SHP77 treated with DMSO at 0.1 percent for 48 hours (cell line): ENCODE measurements around the gene TBC1D21.

ENCODE experiments used
- DNase-seq: peaks from one replicate; lab custom pipeline; 2025; lab: John Stamatoyannopoulos, UW

The TBC1D21 gene

GRCh38 chr15:73862276-73862675 lies 11.1 kb upstream of the TBC1D21 start:
- no peak for DNase-seq

DNA sequence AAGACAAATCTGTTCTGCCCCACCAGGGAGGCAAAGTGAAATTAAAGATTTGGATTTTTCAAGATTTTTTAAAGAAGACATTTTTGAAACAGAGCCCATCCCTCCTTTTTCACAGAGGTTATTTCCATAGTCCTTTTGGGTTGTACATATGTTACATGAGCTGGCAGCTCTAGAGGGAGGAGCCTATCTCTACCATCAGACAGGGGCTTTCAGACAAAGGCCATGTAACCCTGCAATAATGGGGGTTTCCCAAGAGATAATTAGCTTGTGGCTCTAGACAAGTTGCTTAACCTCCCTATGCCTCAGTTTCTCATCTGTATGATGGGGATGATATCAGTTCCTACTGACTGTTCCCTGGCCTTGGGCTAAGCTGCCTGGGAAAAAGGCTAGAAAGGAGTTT lies 8.0 kb upstream of the TBC1D21 start:
- DNase-seq: no peak

GRCh38 chr15:73865904-73866303 lies 7.5 kb upstream of the TBC1D21 start:
- no peak for DNase-seq

DNA sequence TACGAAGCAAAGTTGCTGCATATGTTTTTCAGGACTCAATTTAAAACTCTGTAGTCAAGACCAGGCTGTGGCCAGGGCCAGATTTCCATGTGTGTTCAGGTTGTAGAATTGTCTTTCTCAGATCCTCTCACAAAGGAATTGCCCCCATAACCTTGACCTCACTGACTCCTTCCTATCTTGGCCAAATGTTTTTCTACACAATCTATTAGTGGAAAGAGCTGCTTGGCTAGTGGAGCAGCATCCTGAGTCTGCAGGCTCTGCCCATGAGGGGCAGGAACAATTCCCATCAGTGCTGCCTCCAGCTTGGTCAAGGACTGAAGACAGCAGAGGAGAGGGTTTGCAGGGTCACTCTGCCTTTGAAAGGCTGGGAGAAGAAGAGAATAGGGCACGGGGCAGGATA lies 6.9 kb upstream of the TBC1D21 start:
- DNase-seq: no peak

GRCh38 chr15:73866881-73867410 lies 6.4 kb upstream of the TBC1D21 start:
- no peak for DNase-seq

DNA sequence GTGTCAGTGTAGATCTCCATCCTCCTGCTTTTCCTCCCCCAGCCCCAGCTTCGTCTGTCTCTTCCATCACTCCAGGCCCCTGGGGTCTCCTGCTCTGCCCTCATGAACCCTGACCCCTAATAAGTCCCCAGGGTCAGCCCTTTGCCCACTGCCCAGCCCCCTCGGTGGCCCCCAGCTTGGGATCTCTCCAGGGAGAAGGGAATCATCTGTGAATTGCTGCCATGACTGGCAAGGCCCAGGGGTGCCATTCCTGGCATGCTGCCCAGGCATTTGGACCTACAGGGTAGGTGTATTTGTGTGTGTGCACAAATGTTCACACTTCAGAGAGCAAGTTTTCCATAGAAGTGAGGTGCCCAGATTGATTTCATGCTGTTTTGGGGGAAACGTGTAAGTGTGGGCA lies 5.9 kb upstream of the TBC1D21 start:
- no peak for DNase-seq

DNA sequence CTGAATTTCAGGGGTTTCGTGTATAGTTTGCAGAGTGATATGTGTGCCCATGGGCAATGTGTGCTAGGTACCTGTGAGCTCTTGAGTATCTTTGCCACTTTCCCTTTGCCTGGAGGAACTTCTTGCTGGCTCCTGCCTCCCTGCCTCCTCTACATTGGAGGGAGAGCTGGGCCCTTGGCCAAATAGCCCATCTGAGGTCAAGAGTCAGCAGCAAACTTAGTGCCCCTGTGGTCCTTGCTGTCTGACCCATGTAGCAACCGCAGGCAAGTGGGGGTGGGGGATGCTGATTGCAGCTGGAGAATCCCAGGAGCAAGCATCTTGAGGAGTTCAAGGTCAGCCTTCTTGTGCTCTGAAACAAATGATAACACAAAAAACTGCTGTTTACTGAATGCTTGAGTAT lies 5.4 kb upstream of the TBC1D21 start:
- DNase-seq: no peak

DNA sequence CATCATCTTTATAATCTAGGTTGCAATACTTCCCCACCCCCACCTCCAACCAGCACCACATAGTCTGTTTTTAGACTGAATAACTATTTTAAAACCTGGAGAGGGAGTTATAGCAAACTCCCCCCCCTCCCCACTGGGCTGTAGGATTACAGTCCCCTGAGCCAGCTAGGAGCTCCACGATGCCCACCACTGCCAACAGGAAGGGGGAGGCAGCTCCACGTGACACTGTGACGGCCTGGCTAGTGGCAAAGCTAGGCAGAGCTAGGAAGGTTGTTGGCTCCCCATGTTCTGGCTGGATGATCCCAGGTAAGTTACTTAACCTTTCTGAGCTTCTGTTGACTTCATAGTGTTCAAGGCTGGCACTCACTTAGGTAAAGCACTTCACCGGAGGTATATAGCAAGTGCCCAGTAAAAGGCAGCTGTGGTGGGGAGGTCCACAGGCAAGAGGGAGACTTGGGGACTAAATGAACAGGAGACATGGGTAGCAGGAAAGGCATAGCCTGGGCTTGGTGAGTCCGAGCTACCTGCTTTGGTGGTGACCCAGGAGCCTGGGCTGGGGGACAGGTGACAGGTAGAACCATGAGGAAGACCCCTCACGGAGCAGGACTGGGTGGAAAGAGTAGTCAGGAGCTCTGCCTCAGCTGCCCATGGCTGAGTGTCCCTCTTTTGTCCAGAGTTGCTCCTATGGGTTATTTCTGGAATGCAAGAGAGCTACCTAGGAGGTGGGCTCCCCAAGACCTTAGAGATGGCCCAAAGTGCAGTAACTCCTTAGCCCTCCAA lies 4.0 kb upstream of the TBC1D21 start:
- DNase-seq: no peak

GRCh38 chr15:73870700-73871408 lies 2.5 kb upstream of the TBC1D21 start:
- DNase-seq: no peak

DNA sequence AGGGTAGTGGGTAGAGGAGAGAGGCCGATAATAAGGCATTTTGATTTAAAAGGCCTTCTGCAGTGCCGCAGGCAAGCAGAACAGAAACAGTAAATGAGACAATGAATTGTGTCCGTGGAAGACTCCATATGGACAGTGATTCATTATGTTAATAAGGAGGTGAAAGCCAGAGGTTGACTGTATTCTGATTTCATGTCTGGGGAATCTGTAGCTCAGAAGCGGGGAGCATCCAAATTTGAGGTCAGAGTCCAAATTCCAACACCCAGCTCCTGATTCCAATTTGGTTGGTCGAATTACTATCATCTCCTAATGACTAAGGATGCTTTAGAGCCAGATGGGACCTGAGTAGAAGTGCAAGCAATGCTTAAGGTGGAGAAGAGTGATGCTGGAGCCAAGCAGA lies 1.0 kb upstream of the TBC1D21 start:
- DNase-seq: no peak

GRCh38 chr15:73873889-73874511 lies 636 bp downstream of the TBC1D21 start:
- peak; percentile 33 for DNase-seq

- no peak for DNase-seq
These were observed 6.1 kb downstream of the TBC1D21 start for GRCh38 chr15:73879426-73879825.

GRCh38 chr15:73881579-73882320 lies 8.4 kb downstream of the TBC1D21 start:
- DNase-seq: no peak

DNA sequence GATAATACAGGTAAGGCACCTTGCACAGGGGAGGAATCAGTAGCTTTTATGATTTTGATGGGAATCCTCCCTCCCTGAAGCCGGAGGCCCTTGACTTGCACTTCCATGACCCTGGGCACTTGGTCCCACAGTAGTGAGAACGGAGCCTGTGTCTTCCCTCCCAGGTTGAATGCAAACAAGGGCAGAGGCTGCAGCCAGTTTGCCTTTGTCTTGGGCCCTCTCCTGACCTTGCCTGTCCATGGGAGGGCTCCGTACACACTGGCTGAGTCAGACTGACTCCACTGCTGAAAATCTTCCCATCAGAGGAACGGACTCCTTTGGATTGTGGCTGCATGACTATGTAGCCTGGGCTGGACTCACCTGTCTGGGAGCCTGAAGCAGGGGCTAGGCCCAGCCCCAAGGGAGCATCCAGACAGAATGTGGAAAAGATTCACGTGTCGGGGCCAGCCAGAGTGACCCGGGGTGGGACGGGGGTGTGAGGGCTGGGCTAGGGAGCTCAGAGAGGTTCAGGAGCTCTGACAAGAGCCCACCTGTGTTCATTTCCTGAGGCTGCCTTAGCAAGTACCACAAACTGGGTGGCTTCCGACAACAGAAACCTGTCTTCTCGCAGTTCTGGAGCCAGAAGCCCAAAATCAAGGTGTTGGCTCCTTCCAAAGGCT lies 9.5 kb downstream of the TBC1D21 start:
- no peak for DNase-seq

- no peak for DNase-seq
These were observed 10.8 kb downstream of the TBC1D21 start for GRCh38 chr15:73884159-73884558.

GRCh38 chr15:73885954-73886700 lies 12.8 kb downstream of the TBC1D21 start:
- DNase-seq: no peak

GRCh38 chr15:73886717-73887345 lies 13.5 kb downstream of the TBC1D21 start:
- DNase-seq: no peak

DNA sequence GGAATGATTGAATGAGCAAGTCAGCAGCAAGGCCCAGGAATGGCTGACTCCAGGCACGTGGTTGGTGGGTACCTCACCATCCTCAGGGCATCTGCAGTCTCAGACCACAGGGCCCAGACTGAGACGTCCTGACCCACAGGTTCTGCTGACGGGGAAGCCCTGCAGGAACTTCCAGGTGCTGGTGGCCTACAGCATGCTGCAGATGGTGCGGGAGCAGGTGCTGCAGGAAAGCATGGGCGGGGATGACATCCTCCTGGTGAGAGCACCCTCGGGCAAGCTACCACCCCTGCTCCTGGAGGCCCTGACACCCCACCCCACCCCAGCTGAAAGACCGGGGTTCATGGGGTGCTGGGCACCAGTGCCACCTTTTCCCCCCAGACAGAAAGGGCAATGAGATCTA lies 14.1 kb downstream of the TBC1D21 start:
- no peak for DNase-seq

- DNase-seq: no peak
These were observed 15.1 kb downstream of the TBC1D21 start for GRCh38 chr15:73888224-73889041.
